ENCODE results near the gene FCN1. TPM values are rescaled to one million over a fixed set of nuclear protein-coding genes. Genes with fewer than 3 reads are reported as not detected.

FCN1 gene
- polyA plus RNA-seq, 3 donors: 2,884 to 7,680 (median 6,268) TPM

DNA sequence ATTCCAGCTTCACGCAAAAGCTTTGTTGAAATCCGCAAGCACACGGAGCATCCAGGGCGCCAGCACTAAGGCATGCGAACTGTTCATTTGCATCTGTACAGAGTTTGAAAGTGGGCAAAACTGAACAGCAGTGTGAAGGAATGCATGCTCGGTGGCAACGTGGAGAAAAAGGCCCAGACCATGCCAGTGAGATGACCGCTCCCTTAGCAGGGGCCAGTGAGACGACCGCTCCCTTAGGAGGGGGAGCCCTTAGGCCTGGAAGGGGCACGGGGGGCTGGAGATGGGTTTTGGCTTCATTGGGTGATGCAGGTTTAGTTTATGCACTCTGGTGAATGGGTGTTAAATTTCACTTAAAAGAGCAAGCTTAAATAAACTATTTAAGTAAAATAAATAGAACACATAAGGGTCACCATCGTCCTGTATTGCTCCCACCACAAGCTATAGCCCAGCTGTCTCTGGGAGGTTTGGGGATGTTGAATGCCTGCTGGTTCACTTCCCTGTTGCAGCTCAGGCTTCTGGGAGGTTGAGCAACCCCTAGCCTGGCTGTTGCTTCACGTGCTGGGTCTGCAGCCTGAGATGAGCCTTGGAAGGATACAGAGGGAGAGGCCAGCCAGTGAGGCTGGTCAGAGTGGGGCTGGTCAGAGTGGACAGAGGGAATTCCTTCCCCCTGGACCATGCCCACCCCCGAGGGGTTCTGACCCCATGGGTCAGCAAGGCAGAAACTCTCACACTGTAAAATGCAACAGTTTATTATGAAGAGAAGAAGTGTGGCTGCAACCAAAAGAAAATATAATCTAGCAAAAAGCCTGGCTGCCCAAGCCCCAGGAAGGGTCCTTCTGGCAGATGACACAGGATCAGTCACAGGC, 4.6 kb upstream of the FCN1 start:
- Histone ChIP-seq H2AFZ (ENCODE audit: insufficient read depth, low read depth, low read length, poor library complexity, severe bottlenecking) (no peak overlapping the region), H3K9ac (ENCODE audit: insufficient read depth, low read length, poor library complexity, severe bottlenecking) (peak overlapping the region; percentile 65), H3K27me3 (ENCODE audit: control insufficient read depth in 2 of 2, insufficient read depth in 2 of 2, low read length in 2 of 2) (no peaks in the 10 kb centered on the region), H3K4me3 (replicated peaks in 1 of 3; ENCODE audit: low read depth in 2 of 3, low read length in 3 of 3) (peak overlapping the region in 1 of 3 experiments; percentile 32), H3K36me3 (replicated peaks in 1 of 2; ENCODE audit: control insufficient read depth in 1 of 2, insufficient read depth in 2 of 2, low read length in 2 of 2) (no peaks in the 10 kb centered on the region), H3K9me3 (replicated peaks in 1 of 2; ENCODE audit: control insufficient read depth in 1 of 2, insufficient read depth in 1 of 2, low read length in 2 of 2) (no peaks in the 10 kb centered on the region), H3K79me2 (ENCODE audit: insufficient read depth, low read length) (peaks cover 36% of the 10 kb centered on the region), H3K4me1 (ENCODE audit: control insufficient read depth in 1 of 2, insufficient read depth in 2 of 2, low read length in 2 of 2) (peaks cover 94 to 98% of the 10 kb centered on the region in 2 donors), H3K4me2 (replicated peaks; ENCODE audit: extremely low read depth, low read length, poor library complexity, severe bottlenecking) (peak overlapping the region; percentile 6), H4K20me1 (ENCODE audit: insufficient read depth, low read length) (no peaks in the 10 kb centered on the region), H3K27ac (ENCODE audit: low read depth in 1 of 2, low read length in 2 of 2) (peak overlapping the region; percentile 92 to 96)
- Mint-ChIP-seq H3K4me3 (peak overlapping the region in 1 of 2 donors; percentile 80), H3K36me3 (peaks cover 14 to 15% of the 10 kb centered on the region in 2 donors), H3K4me1 (peaks cover 89% of the 10 kb centered on the region), H3K27ac (peak overlapping the region; percentile 97 to 100 (median 99)), H3K9me3 (peaks cover 0 to 18% (median 6%) of the 10 kb centered on the region in 7 donors), H3K27me3 (ENCODE audit: low read depth in 3 of 3) (peaks cover 0 to 5% (median 0%) of the 10 kb centered on the region in 3 donors)
- DNase-seq: peak; percentile 85 to 90 (median 89)
- intact Hi-C loops (cut with micrococcal nuclease): loop anchor here in 1 of 2 donors (2.0 to 10.0 kb wide), 3 partner anchors 15 to 857 kb away; partner anchors contain the start of gene BRD3
- WGBS (ENCODE audit: insufficient coverage): 84% methylated on average over 8 of the region's 14 CpGs
- TF ChIP-seq, protein P1, sequence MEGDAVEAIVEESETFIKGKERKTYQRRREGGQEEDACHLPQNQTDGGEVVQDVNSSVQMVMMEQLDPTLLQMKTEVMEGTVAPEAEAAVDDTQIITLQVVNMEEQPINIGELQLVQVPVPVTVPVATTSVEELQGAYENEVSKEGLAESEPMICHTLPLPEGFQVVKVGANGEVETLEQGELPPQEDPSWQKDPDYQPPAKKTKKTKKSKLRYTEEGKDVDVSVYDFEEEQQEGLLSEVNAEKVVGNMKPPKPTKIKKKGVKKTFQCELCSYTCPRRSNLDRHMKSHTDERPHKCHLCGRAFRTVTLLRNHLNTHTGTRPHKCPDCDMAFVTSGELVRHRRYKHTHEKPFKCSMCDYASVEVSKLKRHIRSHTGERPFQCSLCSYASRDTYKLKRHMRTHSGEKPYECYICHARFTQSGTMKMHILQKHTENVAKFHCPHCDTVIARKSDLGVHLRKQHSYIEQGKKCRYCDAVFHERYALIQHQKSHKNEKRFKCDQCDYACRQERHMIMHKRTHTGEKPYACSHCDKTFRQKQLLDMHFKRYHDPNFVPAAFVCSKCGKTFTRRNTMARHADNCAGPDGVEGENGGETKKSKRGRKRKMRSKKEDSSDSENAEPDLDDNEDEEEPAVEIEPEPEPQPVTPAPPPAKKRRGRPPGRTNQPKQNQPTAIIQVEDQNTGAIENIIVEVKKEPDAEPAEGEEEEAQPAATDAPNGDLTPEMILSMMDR (IDR thresholded peaks at IDR 0.05): no peak

GRCh38 chr9:134919303-134919702, 1.6 kb upstream of the FCN1 start:
- TF ChIP-seq, protein P1 (IDR thresholded peaks at IDR 0.05): no peak
- Histone ChIP-seq H3K27ac (ENCODE audit: low read depth in 1 of 2, low read length in 2 of 2) (peak overlapping the region; percentile 83 to 91), H2AFZ (ENCODE audit: insufficient read depth, low read depth, low read length, poor library complexity, severe bottlenecking) (no peak overlapping the region), H3K4me1 (ENCODE audit: control insufficient read depth in 1 of 2, insufficient read depth in 2 of 2, low read length in 2 of 2) (peaks cover 85 to 92% of the 10 kb centered on the region in 2 donors), H3K9me3 (replicated peaks in 1 of 2; ENCODE audit: control insufficient read depth in 1 of 2, insufficient read depth in 1 of 2, low read length in 2 of 2) (peaks cover 0 to 10% of the 10 kb centered on the region in 2 donors), H3K27me3 (ENCODE audit: control insufficient read depth in 2 of 2, insufficient read depth in 2 of 2, low read length in 2 of 2) (no peaks in the 10 kb centered on the region), H3K4me3 (replicated peaks in 1 of 3; ENCODE audit: low read depth in 2 of 3, low read length in 3 of 3) (peak overlapping the region in 1 of 3 experiments; percentile 97), H3K36me3 (replicated peaks in 1 of 2; ENCODE audit: control insufficient read depth in 1 of 2, insufficient read depth in 2 of 2, low read length in 2 of 2) (peaks cover 22 to 26% of the 10 kb centered on the region in 2 donors), H3K79me2 (ENCODE audit: insufficient read depth, low read length) (peaks cover 63% of the 10 kb centered on the region), H3K9ac (ENCODE audit: insufficient read depth, low read length, poor library complexity, severe bottlenecking) (no peak overlapping the region), H4K20me1 (ENCODE audit: insufficient read depth, low read length) (peaks cover 14% of the 10 kb centered on the region), H3K4me2 (replicated peaks; ENCODE audit: extremely low read depth, low read length, poor library complexity, severe bottlenecking) (peak overlapping the region; percentile 99)
- DNase-seq: peak; percentile 57 to 87 (median 81)
- Mint-ChIP-seq H3K9me3 (peaks cover 0 to 25% (median 10%) of the 10 kb centered on the region in 7 donors), H3K36me3 (peaks cover 36 to 42% of the 10 kb centered on the region in 2 donors), H3K4me1 (peaks cover 76% of the 10 kb centered on the region), H3K27ac (peak overlapping the region; percentile 91 to 98 (median 97)), H3K4me3 (peak overlapping the region; percentile 24 to 65), H3K27me3 (ENCODE audit: low read depth in 3 of 3) (peaks cover 0 to 5% (median 0%) of the 10 kb centered on the region in 3 donors)
- intact Hi-C loops (cut with micrococcal nuclease): no loop called here
- WGBS (ENCODE audit: insufficient coverage): 13% methylated on average over 2 of the region's 3 CpGs

All from CD14-positive monocyte (primary cell).